ENCODE data around the gene OR6Q1. TPM values are rescaled to one million over a fixed set of nuclear protein-coding genes. Genes with fewer than 3 reads are reported as not detected.

OR6Q1 gene
- total RNA-seq, 4 donors from 2014 or later, result not detected

- H3K4me1 ChIP-seq, result no peaks in the 10 kb centered on the region
- DNase-seq (ENCODE audit: low spot score in 2 of 2), result no peak
- no peaks in the 10 kb centered on the region for H3K27me3 ChIP-seq
- no peak overlapping the region for H3K4me3 ChIP-seq
- TF ChIP-seq POLR2A (IDR thresholded peaks at IDR 0.05), result no peak
- TF ChIP-seq CTCF (IDR thresholded peaks at IDR 0.05), result no peak
- TF ChIP-seq EP300 (IDR thresholded peaks at IDR 0.05), result no peak
- H3K9me3 ChIP-seq, result no peaks in the 10 kb centered on the region
- no peak overlapping the region for H3K27ac ChIP-seq
- no peaks in the 10 kb centered on the region for H3K36me3 ChIP-seq
- WGBS, 2 donors, result 69 to 72% methylated on average over 6 of the region's 6 CpGs
Observed at GRCh38 chr11:58011771-58012170, 19.0 kb upstream of the OR6Q1 start.

DNA sequence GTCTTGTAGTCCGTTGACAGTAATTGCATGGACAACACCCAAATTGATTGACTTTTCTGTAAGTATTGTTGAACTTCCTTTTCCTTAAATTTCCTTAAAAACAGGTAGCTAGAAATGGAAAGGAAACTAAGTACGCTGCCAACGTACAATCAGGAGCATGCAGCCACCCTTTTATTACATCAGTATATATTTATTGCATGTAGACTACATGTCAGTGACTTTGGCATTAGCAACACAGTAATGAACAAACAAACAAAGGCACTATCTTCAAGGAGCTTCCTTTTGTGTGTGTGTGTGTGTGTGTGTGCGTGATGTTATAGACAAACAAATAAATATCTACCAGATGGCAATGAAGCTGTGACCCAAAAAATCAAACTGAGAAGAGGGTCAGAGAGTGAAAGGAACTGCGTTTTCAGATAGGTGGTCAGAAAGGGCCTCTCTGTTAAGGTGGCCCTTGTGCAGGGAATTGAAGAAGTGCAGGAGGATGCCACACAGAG, 7.3 kb upstream of the OR6Q1 start, which contains the start of gene OR9Q1:
Gene OR9Q1, plus strand, starts transcription at position 447 of the 497 bp plus-strand sequence. CDS start 155,564 bp downstream, outside the sequence.
- peaks cover 0 to 24% (median 6%) of the 10 kb centered on the region in 4 donors for H3K4me1 ChIP-seq
- no peak within 1 kb of the TSS for H3K4me3 ChIP-seq
- no peaks in the 10 kb centered on the region for H3K9me3 ChIP-seq
- no peaks in the 10 kb centered on the region for H3K27me3 ChIP-seq
- WGBS, 2 donors, result 80 to 84% methylated on average over 5 of the region's 5 CpGs
- H3K27ac ChIP-seq, result peak within 1 kb of the TSS in 2 of 4 donors; percentile 16 to 64
- DNase-seq (ENCODE audit: low spot score in 2 of 2), result no peak
- TF ChIP-seq EP300 (IDR thresholded peaks at IDR 0.05), result no peak
- no peak for TF ChIP-seq CTCF (IDR thresholded peaks at IDR 0.05)
- no peak for TF ChIP-seq POLR2A (IDR thresholded peaks at IDR 0.05)
- H3K36me3 ChIP-seq, result no peaks in the 10 kb centered on the region

GRCh38 chr11:58024601-58025091, 6.1 kb upstream of the OR6Q1 start:
- DNase-seq (ENCODE audit: low spot score in 2 of 2), result peak; percentile 51 to 52
- Histone ChIP-seq H3K4me1 (peaks cover 0 to 34% (median 6%) of the 10 kb centered on the region in 4 donors), H3K27me3 (no peaks in the 10 kb centered on the region), H3K9me3 (no peaks in the 10 kb centered on the region), H3K4me3 (no peak overlapping the region), H3K27ac (peak overlapping the region in 1 of 4 donors; percentile 2), H3K36me3 (no peaks in the 10 kb centered on the region)
- TF ChIP-seq CTCF (IDR thresholded peaks at IDR 0.05), result no peak
- peak; percentile 64 to 82 for TF ChIP-seq EP300 (IDR thresholded peaks at IDR 0.05)
- no peak for TF ChIP-seq POLR2A (IDR thresholded peaks at IDR 0.05)
- WGBS, 2 donors, result 16 to 25% methylated on average over 8 of the region's 8 CpGs

GRCh38 chr11:58027341-58027740, 3.4 kb upstream of the OR6Q1 start:
- H3K9me3 ChIP-seq, result no peaks in the 10 kb centered on the region
- no peaks in the 10 kb centered on the region for H3K27me3 ChIP-seq
- no peak overlapping the region for H3K4me3 ChIP-seq
- H3K4me1 ChIP-seq, result peaks cover 0 to 34% (median 6%) of the 10 kb centered on the region in 4 donors
- no peak overlapping the region for H3K27ac ChIP-seq
- WGBS, 2 donors, result 75 to 77% methylated on average over 4 of the region's 4 CpGs
- TF ChIP-seq CTCF (IDR thresholded peaks at IDR 0.05) (no peak), POLR2A (IDR thresholded peaks at IDR 0.05) (no peak), EP300 (IDR thresholded peaks at IDR 0.05) (no peak)
- no peak for DNase-seq (ENCODE audit: low spot score in 2 of 2)
- H3K36me3 ChIP-seq, result no peaks in the 10 kb centered on the region

DNA sequence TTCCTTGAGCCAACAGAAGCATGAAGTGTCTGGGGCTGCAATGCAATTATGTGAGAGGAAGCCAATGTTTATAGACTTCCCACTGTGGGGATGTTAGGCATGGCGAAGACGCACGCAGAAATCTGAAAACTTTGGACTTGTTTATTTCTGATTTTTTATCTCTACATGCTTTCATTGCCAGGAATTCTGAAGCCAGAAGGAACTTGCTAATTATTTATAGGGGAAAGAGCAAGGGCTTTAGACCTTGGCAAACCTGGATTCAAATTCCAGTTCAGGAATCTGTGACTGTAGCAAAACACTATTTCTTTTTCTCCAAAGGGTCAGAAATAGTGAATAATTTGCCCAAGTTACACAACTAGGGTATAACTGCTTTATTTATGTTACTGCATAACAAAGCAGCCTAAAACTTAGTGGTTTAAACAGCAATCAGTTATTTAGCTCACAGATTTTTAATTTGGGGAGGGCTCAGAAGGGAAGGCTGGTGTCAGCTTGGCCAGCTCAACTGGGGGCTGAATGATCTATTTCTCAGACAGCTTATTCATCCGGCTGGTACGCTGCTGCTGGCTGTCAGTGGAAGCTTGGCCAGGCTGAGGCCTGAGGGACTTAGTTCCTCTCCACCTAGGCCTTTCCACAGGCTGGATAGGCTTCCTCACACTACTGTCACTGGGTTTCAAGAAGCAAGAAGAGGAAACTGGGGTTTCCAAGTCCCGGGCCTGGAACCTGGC, 1.9 kb upstream of the OR6Q1 start:
- peak in 1 of 2 donors; percentile 19 for DNase-seq (ENCODE audit: low spot score in 2 of 2)
- no peaks in the 10 kb centered on the region for H3K27me3 ChIP-seq
- H3K36me3 ChIP-seq, result no peaks in the 10 kb centered on the region
- H3K9me3 ChIP-seq, result no peaks in the 10 kb centered on the region
- 46 to 50% methylated on average over 6 of the region's 6 CpGs for WGBS, 2 donors
- no peak overlapping the region for H3K4me3 ChIP-seq
- H3K4me1 ChIP-seq, result peaks cover 0 to 31% (median 4%) of the 10 kb centered on the region in 4 donors
- no peak for TF ChIP-seq CTCF (IDR thresholded peaks at IDR 0.05)
- TF ChIP-seq POLR2A (IDR thresholded peaks at IDR 0.05), result no peak
- TF ChIP-seq EP300 (IDR thresholded peaks at IDR 0.05), result no peak
- H3K27ac ChIP-seq, result peak overlapping the region in 2 of 4 donors; percentile 26 to 46
